GM12878 (cell line): Measurements from ENCODE around the gene SFMBT1. TPM values are rescaled to one million over a fixed set of nuclear protein-coding genes. Genes with fewer than 3 reads are reported as not detected.

Experiments
- ATAC-seq: fragments of 200-7000 bp; cut with Tn5 transposase; 3 replicates; pipeline ENCODE4 v1.9.1; 2020; ENCODE audit warnings: mild to moderate bottlenecking, moderate library complexity
- BruUV-seq: library from RNA; stranded (reverse); fragments of 400-500 nt; replicated peaks from 2 replicates; lab custom pipeline; 2021; lab: Mats Ljungman, UMichigan
- CTCF ChIA-PET: fragments of 300-600 bp; sonication (Branson Sonifier 250); formaldehyde crosslinking; extraction: SDS; loops from one replicate; lab custom pipeline; 2021; ENCODE audit warnings: inconsistent platforms; lab: Yijun Ruan, JAX
- POLR2A ChIA-PET: fragments of 350-600 bp; formaldehyde crosslinking; extraction: SDS; loops from one replicate; lab custom pipeline; 2021; ENCODE audit warnings: inconsistent platforms; lab: Charles Lee
- RAD21 ChIA-PET: fragments of 300-600 bp; sonication (Branson Sonifier 250); formaldehyde crosslinking; loops from one replicate; lab custom pipeline; 2023; ENCODE audit warnings: antibody characterized with exemption; ENCODE audit not compliant: unreplicated experiment; lab: Charles Lee
- SMC1A ChIA-PET: fragments of 300-600 bp; sonication (Branson Sonifier 250); formaldehyde crosslinking; loops from one replicate; lab custom pipeline; 2023; ENCODE audit not compliant: unreplicated experiment, uncharacterized antibody; lab: Charles Lee
- DNase-seq: peaks from one replicate; pipeline ENCODE4 v3.0.0-alpha.2; 2011; ENCODE audit warnings: low read depth, low spot score
- FAIRE-seq: peaks from 3 replicates; lab custom pipeline; 2011; peaks lifted over from hg19 to GRCh38; lab: Jason Lieb, UNC
- H2AFZ ChIP-seq: 2 replicates; pipeline ENCODE4 v1.6.0; 2011; ENCODE audit warnings: low read depth, low read length, control low read depth; ENCODE audit not compliant: control insufficient read depth
- H3K27ac ChIP-seq: 2 replicates; pipeline ENCODE4 v1.5.1; 2011; ENCODE audit warnings: control low read depth; ENCODE audit not compliant: control insufficient read depth, insufficient read depth
- H3K27me3 ChIP-seq, 2 experiments: replicated peaks in 1 of 2; 2 replicates each; pipeline versions ENCODE4 v1.6.0 to v1.6.1; 2011; ENCODE audit warnings: low read length in 1 of 2; ENCODE audit not compliant: control insufficient read depth in 2 of 2, insufficient read depth in 2 of 2
- H3K36me3 ChIP-seq, 2 experiments: 2 replicates each; pipeline ENCODE4 v1.5.1; 2011; ENCODE audit warnings: low read length in 1 of 2; ENCODE audit not compliant: control insufficient read depth in 2 of 2, insufficient read depth in 2 of 2
- H3K4me1 ChIP-seq: 2 replicates; pipeline ENCODE4 v1.6.1; 2011; ENCODE audit warnings: mild to moderate bottlenecking, low read length, moderate library complexity, mixed read lengths; ENCODE audit not compliant: control insufficient read depth, insufficient read depth
- H3K4me2 ChIP-seq: 2 replicates; pipeline ENCODE4 v1.6.0; 2011; ENCODE audit warnings: control low read depth; ENCODE audit not compliant: control insufficient read depth, insufficient read depth
- H3K4me3 ChIP-seq: fragments of 200-600 bp; sonication (generic); 2 replicates; pipeline ENCODE4 v1.5.1; 2016
- H3K79me2 ChIP-seq: 2 replicates; pipeline ENCODE4 v1.6.0; 2011; ENCODE audit warnings: low read length; ENCODE audit not compliant: control insufficient read depth, insufficient read depth
- H3K9ac ChIP-seq: 2 replicates; pipeline ENCODE4 v1.8.0; 2011; ENCODE audit warnings: low read length, control low read depth, mixed read lengths; ENCODE audit not compliant: control insufficient read depth, insufficient read depth
- H3K9me3 ChIP-seq: replicated peaks from 3 replicates; pipeline ENCODE4 v1.5.1; 2011; ENCODE audit warnings: mild to moderate bottlenecking, low read length; ENCODE audit not compliant: control insufficient read depth, insufficient read depth
- H4K20me1 ChIP-seq: 2 replicates; pipeline ENCODE4 v1.6.0; 2011; ENCODE audit not compliant: control insufficient read depth, insufficient read depth
- CREB1 ChIP-seq: IDR thresholded peaks from 2 replicates; pipeline ENCODE4 v1.6.1; 2012; ENCODE audit warnings: low read depth, mild to moderate bottlenecking, inconsistent platforms
- FOXM1 ChIP-seq: IDR thresholded peaks from 2 replicates; pipeline ENCODE4 v1.6.1; 2012; ENCODE audit warnings: low read depth, mild to moderate bottlenecking, inconsistent platforms, low read length, moderate library complexity
- NFIC ChIP-seq: IDR thresholded peaks from 2 replicates; pipeline ENCODE4 v1.6.1; 2012; ENCODE audit warnings: low read depth, mild to moderate bottlenecking, inconsistent platforms, low read length, moderate library complexity
- POU2F2 ChIP-seq: IDR thresholded peaks from 3 replicates; pipeline ENCODE4 v1.6.1; 2011; ENCODE audit warnings: low read depth, mild to moderate bottlenecking, low read length, borderline replicate concordance
- PRDM15 ChIP-seq: fragments of 450-650 bp; formaldehyde crosslinking; IDR thresholded peaks from 2 replicates; pipeline ENCODE4 v1.4.0; 2020; ENCODE audit warnings: mild to moderate bottlenecking, moderate library complexity
- RCOR1 ChIP-seq: conservative IDR thresholded peaks from 2 replicates; pipeline ENCODE4 v1.6.1; 2012; ENCODE audit warnings: low read depth, low read length, improper control_type of control experiment
- YY1 ChIP-seq: IDR thresholded peaks from 2 replicates; pipeline ENCODE4 v1.6.1; 2011; ENCODE audit warnings: low read depth, mild to moderate bottlenecking, low read length
- ZBED1 ChIP-seq: IDR thresholded peaks from 2 replicates; pipeline ENCODE4 v1.6.1; 2016; ENCODE audit warnings: borderline replicate concordance
- ZNF622 ChIP-seq: fragments of 450-650 bp; IDR thresholded peaks from 2 replicates; pipeline ENCODE4 v1.6.1; 2017; ENCODE audit warnings: mild to moderate bottlenecking, inconsistent platforms
- ZSCAN29 ChIP-seq: fragments of 450-650 bp; IDR thresholded peaks from 2 replicates; pipeline ENCODE4 v1.6.1; 2017; ENCODE audit warnings: mild to moderate bottlenecking, moderate library complexity
- WGBS: methylation state at CpG from one replicate; pipeline ENCODE4 v1.1.6; 2016; ENCODE audit warnings: low lambda C conversion rate; ENCODE audit not compliant: insufficient replicate concordance, insufficient coverage; ENCODE audit errors: missing lambda C conversion rate; 5-methylcytosine and 5-hydroxymethylcytosine counted together
- in situ Hi-C: fragments of 300-500 bp; cut with MboI; formaldehyde crosslinking; loops from 9 replicates; pipeline ENCODE4 v1.14.3; 2018; ENCODE audit warnings: mixed read lengths
- intact Hi-C: fragments of 100-400 bp; cut with micrococcal nuclease; formaldehyde crosslinking; loops from one replicate; pipeline ENCODE4 v1.14.2; 2022; ENCODE audit not compliant: unreplicated experiment
- polyA plus RNA-seq, 11 experiments: library from polyadenylated mRNA; depleted of rRNA in 4 of 11; unstranded in 6 of 11; stranded (reverse) in 5 of 11; fragments of >200 nt; fragmentation: Nextera tagmentation in 4 of 11; fragmentation: Illumina TruSeq in 1 of 11; extraction: Ambion mirVana in 4 of 11; extraction: Trizol in 1 of 11; gene quantifications; 1 replicate in 1 of 11; 2 replicates in 10 of 11; pipeline versions ENCODE4 v1.2.1 to v1.2.3, GENCODE V29; 2011 to 2016; ENCODE audit warnings: inconsistent platforms in 2 of 11, missing spikeins in 2 of 11, low read depth in 1 of 11
- total RNA-seq, 4 experiments: library from RNA; depleted of rRNA in 3 of 4; stranded (reverse); fragments of >200 nt in 3 of 4; fragmentation: Illumina TruSeq in 1 of 4; extraction: Trizol in 1 of 4; gene quantifications; 2 replicates each; pipeline versions ENCODE4 v1.2.1 to v1.2.3, GENCODE V29; 2013 to 2021

Gene SFMBT1
- total and polyA plus RNA-seq, 10 of the 15 experiments (the other 5 are each of a cell fraction or from before 2014, with no cell fraction given), result 3.2 to 19.5 (median 11.4) TPM

- no peak overlapping the region for H2AFZ ChIP-seq
- H3K4me3 ChIP-seq, result no peak overlapping the region
- WGBS, result 96% methylated on average over 7 of the region's 7 CpGs
- no peak overlapping the region for H3K27ac ChIP-seq
- TF ChIP-seq YY1 (no peak), NFIC (no peak), ZNF622 (no peak), POU2F2 (no peak), ZSCAN29 (no peak), ZBED1 (no peak)
- no peaks in the 10 kb centered on the region for H3K9me3 ChIP-seq
- in situ Hi-C loops (no loop called here), intact Hi-C loops (no loop called here)
- peaks cover 7% of the 10 kb centered on the region; the same call in 1 of the 2 replicates for H3K4me1 ChIP-seq
- no peak overlapping the region for H3K4me2 ChIP-seq
- POLR2A ChIA-PET, result interaction anchor here (0.6 to 0.7 kb wide), 2 partner anchors 87 to 117 kb away, joined by 3 to 4 read pairs; no protein-coding TSS in a partner anchor
- BruUV-seq, result no TSS peak
- no peak for FAIRE-seq
- no peak for DNase-seq
- no peaks in the 10 kb centered on the region for H4K20me1 ChIP-seq
- H3K79me2 ChIP-seq, result no peaks in the 10 kb centered on the region
- H3K36me3 ChIP-seq, result no peaks in the 10 kb centered on the region; a peak in 1 of 4 replicates
- RAD21 ChIA-PET, result no interaction called here
- H3K27me3 ChIP-seq, result no peaks in the 10 kb centered on the region
- SMC1A ChIA-PET, result interaction anchor here (1.4 kb wide), 1 partner anchor 18 kb away, joined by 4 read pairs; no protein-coding TSS in a partner anchor
- no peak overlapping the region for H3K9ac ChIP-seq
- no peak for ATAC-seq
- CTCF ChIA-PET, result no interaction called here
These were observed 42.6 kb downstream of the SFMBT1 start for GRCh38 chr3:53003320-53003719.

GRCh38 chr3:52998771-52999513, 46.9 kb downstream of the SFMBT1 start:
- BruUV-seq, result no TSS peak
- ATAC-seq, result no peak
- no peaks in the 10 kb centered on the region; a peak in 2 of 4 replicates for H3K36me3 ChIP-seq
- no peak for FAIRE-seq
- H3K9ac ChIP-seq, result no peak overlapping the region
- CTCF ChIA-PET, result interaction anchor here (0.6 kb wide), 1 partner anchor 15 kb away, joined by 5 read pairs; no protein-coding TSS in a partner anchor
- H3K4me1 ChIP-seq, result no peaks in the 10 kb centered on the region
- H3K4me2 ChIP-seq, result no peak overlapping the region
- H4K20me1 ChIP-seq, result no peaks in the 10 kb centered on the region
- H3K9me3 ChIP-seq, result no peaks in the 10 kb centered on the region
- H3K4me3 ChIP-seq, result no peak overlapping the region
- RAD21 ChIA-PET, result no interaction called here
- H3K27ac ChIP-seq, result no peak overlapping the region
- no peak for TF ChIP-seq CREB1
- no peak for TF ChIP-seq FOXM1
- no peak for TF ChIP-seq PRDM15 (CRISPR knock-in tag)
- TF ChIP-seq RCOR1, result no peak
- DNase-seq, result no peak
- no peaks in the 10 kb centered on the region for H3K27me3 ChIP-seq
- POLR2A ChIA-PET, result interaction anchor here (0.6 kb wide), 1 partner anchor 10 kb away, joined by 6 read pairs; no protein-coding TSS in a partner anchor
- SMC1A ChIA-PET, result interaction anchor here (1.2 kb wide), 1 partner anchor 24 kb away, joined by 3 read pairs; no protein-coding TSS in a partner anchor
- intact Hi-C loops (no loop called here), in situ Hi-C loops (no loop called here)
- H3K79me2 ChIP-seq, result no peaks in the 10 kb centered on the region
- 96% methylated on average over 40 of the region's 41 CpGs for WGBS
- H2AFZ ChIP-seq, result no peak overlapping the region
